GM12878 (cell line): ENCODE data around the gene SYNGR3.

Source experiments
- CHD1 ChIP-seq: IDR thresholded peaks from 2 replicates; pipeline ENCODE4 v1.6.1; 2012; ENCODE audit warnings: low read depth, low read length, improper control_type of control experiment
- CHD4 ChIP-seq: fragments of 200-600 bp; sonication (generic); IDR thresholded peaks from 2 replicates; pipeline ENCODE4 v1.6.1; 2016; ENCODE audit warnings: mild to moderate bottlenecking
- GATAD2B ChIP-seq: fragments of 450-650 bp; conservative IDR thresholded peaks from 2 replicates; pipeline ENCODE4 v1.6.1; 2017; ENCODE audit warnings: low read depth, mild to moderate bottlenecking, moderate library complexity
- MEF2A ChIP-seq: IDR thresholded peaks from 2 replicates; pipeline ENCODE4 v1.6.1; 2011; ENCODE audit warnings: low read depth, mild to moderate bottlenecking, low read length, moderate library complexity; ENCODE audit not compliant: insufficient read depth
- MXI1 ChIP-seq: fragments of 150-350 bp; IDR thresholded peaks from 2 replicates; pipeline ENCODE4 v1.6.1; 2011; ENCODE audit warnings: low read depth, mild to moderate bottlenecking, inconsistent platforms, low read length, improper control_type of control experiment
- NR2C1 ChIP-seq: fragments of 450-650 bp; IDR thresholded peaks from 2 replicates; pipeline ENCODE4 v1.6.1; 2017; ENCODE audit warnings: antibody characterized with exemption, mild to moderate bottlenecking, moderate library complexity
- POLR2A ChIP-seq: IDR thresholded peaks from 2 replicates; pipeline ENCODE4 v1.6.1; 2011; ENCODE audit warnings: low read depth, mild to moderate bottlenecking, low read length
- RCOR1 ChIP-seq: conservative IDR thresholded peaks from 2 replicates; pipeline ENCODE4 v1.6.1; 2012; ENCODE audit warnings: low read depth, low read length, improper control_type of control experiment
- REST ChIP-seq: IDR thresholded peaks from 2 replicates; pipeline ENCODE4 v1.6.1; 2012; ENCODE audit warnings: mild to moderate bottlenecking, low read depth, low read length
- RFX5 ChIP-seq: IDR thresholded peaks from 2 replicates; pipeline ENCODE4 v1.6.1; 2011; ENCODE audit warnings: low read depth, low read length, improper control_type of control experiment
- TAF1 ChIP-seq: IDR thresholded peaks from 2 replicates; pipeline ENCODE4 v1.6.1; 2011; ENCODE audit warnings: mild to moderate bottlenecking, low read depth, low read length, borderline replicate concordance
- TF ChIP-seq, protein P1 (sequence below), 3 experiments: IDR thresholded peaks in 2 of 3; conservative IDR thresholded peaks in 1 of 3; 2 replicates each; pipeline ENCODE4 v1.5.1; 2011; ENCODE audit warnings: low read depth in 3 of 3, low read length in 3 of 3, mild to moderate bottlenecking in 3 of 3, control low read depth in 2 of 3, moderate library complexity in 2 of 3, inconsistent platforms in 1 of 3, mixed read lengths in 1 of 3; ENCODE audit not compliant: control insufficient read depth in 2 of 3, insufficient read depth in 1 of 3; ENCODE audit errors: extremely low read depth in 1 of 3
- TF ChIP-seq, protein P2 (sequence below): IDR thresholded peaks from 2 replicates; pipeline ENCODE4 v1.6.1; 2012; ENCODE audit warnings: low read depth, low read length, improper control_type of control experiment
- TF ChIP-seq, protein P3 (sequence below): IDR thresholded peaks from 2 replicates; pipeline ENCODE4 v1.6.1; 2011; ENCODE audit warnings: low read depth, low read length, improper control_type of control experiment, borderline replicate concordance

GRCh38 chr16:2033057-2033908 lies 43.5 kb downstream of the SYNGR3 start:
- TF ChIP-seq, protein P1, sequence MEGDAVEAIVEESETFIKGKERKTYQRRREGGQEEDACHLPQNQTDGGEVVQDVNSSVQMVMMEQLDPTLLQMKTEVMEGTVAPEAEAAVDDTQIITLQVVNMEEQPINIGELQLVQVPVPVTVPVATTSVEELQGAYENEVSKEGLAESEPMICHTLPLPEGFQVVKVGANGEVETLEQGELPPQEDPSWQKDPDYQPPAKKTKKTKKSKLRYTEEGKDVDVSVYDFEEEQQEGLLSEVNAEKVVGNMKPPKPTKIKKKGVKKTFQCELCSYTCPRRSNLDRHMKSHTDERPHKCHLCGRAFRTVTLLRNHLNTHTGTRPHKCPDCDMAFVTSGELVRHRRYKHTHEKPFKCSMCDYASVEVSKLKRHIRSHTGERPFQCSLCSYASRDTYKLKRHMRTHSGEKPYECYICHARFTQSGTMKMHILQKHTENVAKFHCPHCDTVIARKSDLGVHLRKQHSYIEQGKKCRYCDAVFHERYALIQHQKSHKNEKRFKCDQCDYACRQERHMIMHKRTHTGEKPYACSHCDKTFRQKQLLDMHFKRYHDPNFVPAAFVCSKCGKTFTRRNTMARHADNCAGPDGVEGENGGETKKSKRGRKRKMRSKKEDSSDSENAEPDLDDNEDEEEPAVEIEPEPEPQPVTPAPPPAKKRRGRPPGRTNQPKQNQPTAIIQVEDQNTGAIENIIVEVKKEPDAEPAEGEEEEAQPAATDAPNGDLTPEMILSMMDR (IDR thresholded peaks at IDR 0.05 in 2 of 3, conservative IDR thresholded peaks at IDR 0.05 in 1 of 3; ENCODE audit: control insufficient read depth in 2 of 3, extremely low read depth in 1 of 3, insufficient read depth in 1 of 3, low read depth in 3 of 3, low read length in 3 of 3): no peak
- TF ChIP-seq CHD1: no peak
- TF ChIP-seq, protein P2, sequence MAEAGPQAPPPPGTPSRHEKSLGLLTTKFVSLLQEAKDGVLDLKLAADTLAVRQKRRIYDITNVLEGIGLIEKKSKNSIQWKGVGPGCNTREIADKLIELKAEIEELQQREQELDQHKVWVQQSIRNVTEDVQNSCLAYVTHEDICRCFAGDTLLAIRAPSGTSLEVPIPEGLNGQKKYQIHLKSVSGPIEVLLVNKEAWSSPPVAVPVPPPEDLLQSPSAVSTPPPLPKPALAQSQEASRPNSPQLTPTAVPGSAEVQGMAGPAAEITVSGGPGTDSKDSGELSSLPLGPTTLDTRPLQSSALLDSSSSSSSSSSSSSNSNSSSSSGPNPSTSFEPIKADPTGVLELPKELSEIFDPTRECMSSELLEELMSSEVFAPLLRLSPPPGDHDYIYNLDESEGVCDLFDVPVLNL: no peak
- TF ChIP-seq CHD4: no peak
- TF ChIP-seq RCOR1: no peak
- TF ChIP-seq GATAD2B: no peak
- TF ChIP-seq MXI1: no peak
- TF ChIP-seq POLR2A: no peak
- no peak for TF ChIP-seq TAF1
- TF ChIP-seq REST: no peak
- TF ChIP-seq RFX5: no peak
- TF ChIP-seq, protein P3, sequence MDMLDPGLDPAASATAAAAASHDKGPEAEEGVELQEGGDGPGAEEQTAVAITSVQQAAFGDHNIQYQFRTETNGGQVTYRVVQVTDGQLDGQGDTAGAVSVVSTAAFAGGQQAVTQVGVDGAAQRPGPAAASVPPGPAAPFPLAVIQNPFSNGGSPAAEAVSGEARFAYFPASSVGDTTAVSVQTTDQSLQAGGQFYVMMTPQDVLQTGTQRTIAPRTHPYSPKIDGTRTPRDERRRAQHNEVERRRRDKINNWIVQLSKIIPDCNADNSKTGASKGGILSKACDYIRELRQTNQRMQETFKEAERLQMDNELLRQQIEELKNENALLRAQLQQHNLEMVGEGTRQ: no peak
- TF ChIP-seq MEF2A: no peak
- TF ChIP-seq NR2C1: no peak
